Panc1 (cell line): Measurements from ENCODE around the gene FKRP.

Experiments
- POLR2AphosphoS5 ChIP-seq: IDR thresholded peaks from 2 replicates; pipeline ENCODE4 v1.6.1; 2012; ENCODE audit warnings: mild to moderate bottlenecking, low read depth, low read length, moderate library complexity
- SIN3A ChIP-seq: IDR thresholded peaks from 2 replicates; pipeline ENCODE4 v1.6.1; 2012; ENCODE audit warnings: low read depth, mild to moderate bottlenecking, low read length, moderate library complexity, borderline replicate concordance; ENCODE audit not compliant: insufficient read depth
- TF ChIP-seq, protein P1 (sequence below): fragments of 450-650 bp; IDR thresholded peaks from 2 replicates; pipeline ENCODE4 v1.5.1; 2017; ENCODE audit warnings: mild to moderate bottlenecking

DNA sequence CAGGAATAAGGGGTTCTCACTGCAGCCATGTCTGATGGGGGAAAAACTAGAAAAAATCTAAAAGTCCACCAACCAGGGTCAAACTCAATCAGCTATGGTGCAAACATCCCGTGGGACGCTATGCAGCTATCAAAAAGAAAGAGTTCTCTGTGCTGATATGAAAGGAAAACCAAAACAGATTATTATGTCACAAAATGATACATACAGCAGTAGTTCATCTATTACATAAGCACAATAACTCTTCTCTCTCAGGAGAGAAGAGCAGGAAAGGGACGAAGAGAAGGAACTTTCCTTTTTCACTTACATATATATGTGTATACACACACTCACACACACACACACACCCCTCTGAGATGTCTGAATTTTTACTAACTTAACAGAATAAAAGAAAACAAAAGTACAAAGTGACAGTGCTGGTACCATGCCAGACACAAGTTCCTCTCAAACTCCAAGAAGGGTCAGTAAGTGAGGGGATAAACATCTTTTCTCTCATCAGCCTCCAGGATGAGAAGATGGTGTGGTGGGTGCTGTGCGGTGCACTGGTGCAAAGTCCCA is 2.9 kb upstream of the FKRP start:
- TF ChIP-seq, protein P1, sequence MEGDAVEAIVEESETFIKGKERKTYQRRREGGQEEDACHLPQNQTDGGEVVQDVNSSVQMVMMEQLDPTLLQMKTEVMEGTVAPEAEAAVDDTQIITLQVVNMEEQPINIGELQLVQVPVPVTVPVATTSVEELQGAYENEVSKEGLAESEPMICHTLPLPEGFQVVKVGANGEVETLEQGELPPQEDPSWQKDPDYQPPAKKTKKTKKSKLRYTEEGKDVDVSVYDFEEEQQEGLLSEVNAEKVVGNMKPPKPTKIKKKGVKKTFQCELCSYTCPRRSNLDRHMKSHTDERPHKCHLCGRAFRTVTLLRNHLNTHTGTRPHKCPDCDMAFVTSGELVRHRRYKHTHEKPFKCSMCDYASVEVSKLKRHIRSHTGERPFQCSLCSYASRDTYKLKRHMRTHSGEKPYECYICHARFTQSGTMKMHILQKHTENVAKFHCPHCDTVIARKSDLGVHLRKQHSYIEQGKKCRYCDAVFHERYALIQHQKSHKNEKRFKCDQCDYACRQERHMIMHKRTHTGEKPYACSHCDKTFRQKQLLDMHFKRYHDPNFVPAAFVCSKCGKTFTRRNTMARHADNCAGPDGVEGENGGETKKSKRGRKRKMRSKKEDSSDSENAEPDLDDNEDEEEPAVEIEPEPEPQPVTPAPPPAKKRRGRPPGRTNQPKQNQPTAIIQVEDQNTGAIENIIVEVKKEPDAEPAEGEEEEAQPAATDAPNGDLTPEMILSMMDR: no peak
- TF ChIP-seq SIN3A (no peak), POLR2AphosphoS5 (no peak)
